GM13976 (cell line): Measurements from ENCODE around the gene INSR.

Experiments
- DNase-seq: peaks from one replicate; pipeline ENCODE4 v3.0.0; 2012; ENCODE audit warnings: low spot score
- CTCF ChIP-seq: IDR thresholded peaks from 2 replicates; pipeline ENCODE4 v1.5.1; 2012; ENCODE audit warnings: borderline replicate concordance, mild to moderate bottlenecking; ENCODE audit not compliant: insufficient read depth; ENCODE audit errors: extremely low read depth, missing control alignments, control extremely low read depth
- in situ Hi-C: fragments of 300-500 bp; cut with MboI; formaldehyde crosslinking; loops from one replicate; pipeline ENCODE4 v1.12.0; 2022; ENCODE audit warnings: low sequenced_read_pairs, mixed read lengths, inconsistent platforms; ENCODE audit not compliant: unreplicated experiment

INSR gene

GRCh38 chr19:7132054-7132453 is 162.2 kb downstream of the INSR start:
- no peak for DNase-seq
- no peak for TF ChIP-seq CTCF
- in situ Hi-C loops = loop anchor here (25.0 kb wide), 1 partner anchor 205 kb away; the partner anchor contains the start of gene ARHGEF18

- no peak for TF ChIP-seq CTCF
- no peak for DNase-seq
- in situ Hi-C loops = loop anchor here (25.0 kb wide), 1 partner anchor 207 kb away; the partner anchor contains the start of gene ARHGEF18
These were observed 164.2 kb downstream of the INSR start for GRCh38 chr19:7130043-7130442.

- no peak for DNase-seq
- in situ Hi-C loops = loop anchor here (25.0 kb wide), 1 partner anchor 211 kb away; the partner anchor contains the start of gene ARHGEF18
- no peak for TF ChIP-seq CTCF
These were observed 168.1 kb downstream of the INSR start for GRCh38 chr19:7126132-7126531.

GRCh38 chr19:7125221-7125620 is 169.0 kb downstream of the INSR start:
- in situ Hi-C loops = loop anchor here (25.0 kb wide), 1 partner anchor 212 kb away; the partner anchor contains the start of gene ARHGEF18
- DNase-seq = no peak
- no peak for TF ChIP-seq CTCF

GRCh38 chr19:7124782-7125181 is 169.4 kb downstream of the INSR start:
- in situ Hi-C loops = loop anchor here (25.0 kb wide), 1 partner anchor 213 kb away; the partner anchor contains the start of gene ARHGEF18
- DNase-seq = no peak
- no peak for TF ChIP-seq CTCF

- in situ Hi-C loops = no loop called here
- no peak for TF ChIP-seq CTCF
- DNase-seq = no peak
These were observed 171.5 kb downstream of the INSR start for GRCh38 chr19:7122701-7123100.
